ENCODE results near the gene NFRKB.

GRCh38 chr11:129880311-129880710 is 15.1 kb downstream of the NFRKB start:
- TF ChIP-seq, protein P1, sequence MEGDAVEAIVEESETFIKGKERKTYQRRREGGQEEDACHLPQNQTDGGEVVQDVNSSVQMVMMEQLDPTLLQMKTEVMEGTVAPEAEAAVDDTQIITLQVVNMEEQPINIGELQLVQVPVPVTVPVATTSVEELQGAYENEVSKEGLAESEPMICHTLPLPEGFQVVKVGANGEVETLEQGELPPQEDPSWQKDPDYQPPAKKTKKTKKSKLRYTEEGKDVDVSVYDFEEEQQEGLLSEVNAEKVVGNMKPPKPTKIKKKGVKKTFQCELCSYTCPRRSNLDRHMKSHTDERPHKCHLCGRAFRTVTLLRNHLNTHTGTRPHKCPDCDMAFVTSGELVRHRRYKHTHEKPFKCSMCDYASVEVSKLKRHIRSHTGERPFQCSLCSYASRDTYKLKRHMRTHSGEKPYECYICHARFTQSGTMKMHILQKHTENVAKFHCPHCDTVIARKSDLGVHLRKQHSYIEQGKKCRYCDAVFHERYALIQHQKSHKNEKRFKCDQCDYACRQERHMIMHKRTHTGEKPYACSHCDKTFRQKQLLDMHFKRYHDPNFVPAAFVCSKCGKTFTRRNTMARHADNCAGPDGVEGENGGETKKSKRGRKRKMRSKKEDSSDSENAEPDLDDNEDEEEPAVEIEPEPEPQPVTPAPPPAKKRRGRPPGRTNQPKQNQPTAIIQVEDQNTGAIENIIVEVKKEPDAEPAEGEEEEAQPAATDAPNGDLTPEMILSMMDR (IDR thresholded peaks at IDR 0.05): no peak
- TF ChIP-seq POLR2A (IDR thresholded peaks at IDR 0.05) (no peak), POLR2AphosphoS5 (IDR thresholded peaks at IDR 0.05) (no peak)

All from breast epithelium (tissue), 3 donors.